PC-9 (cell line): ENCODE measurements around the gene PRKCB. TPM values are rescaled to one million over a fixed set of nuclear protein-coding genes. Genes with fewer than 3 reads are reported as not detected.

Source experiments
- BruUV-seq: library from RNA; stranded (reverse); fragments of 400-500 nt; replicated peaks from 2 replicates; lab custom pipeline; 2021; lab: Mats Ljungman, UMichigan
- CTCF ChIA-PET: fragments of 300-600 bp; sonication (Branson Sonifier 250); formaldehyde crosslinking; loops from one replicate; lab custom pipeline; 2022; ENCODE audit warnings: antibody characterized with exemption; lab: Charles Lee
- POLR2A ChIA-PET: fragments of 300-600 bp; sonication (Branson Sonifier 250); formaldehyde crosslinking; loops from one replicate; lab custom pipeline; 2022; ENCODE audit warnings: antibody characterized with exemption; ENCODE audit not compliant: unreplicated experiment; lab: Charles Lee
- DNase-seq, 2 experiments: peaks; one replicate each; pipeline versions ENCODE4 v3.0.0 to v3.0.0-alpha.2; 2015 to 2022; ENCODE audit warnings: mixed read lengths in 1 of 2
- H2AFZ ChIP-seq: fragments of 200-600 bp; sonication (generic); 2 replicates; pipeline ENCODE4 v1.8.1; 2017; ENCODE audit warnings: antibody characterized with exemption
- H3F3A ChIP-seq: fragments of 200-600 bp; sonication (generic); 2 replicates; pipeline ENCODE4 v1.8.1; 2017; ENCODE audit warnings: antibody characterized with exemption, mild to moderate bottlenecking, low read depth; ENCODE audit not compliant: insufficient read depth
- H3K27ac ChIP-seq: fragments of 200-600 bp; sonication (generic); 2 replicates; pipeline ENCODE4 v1.6.1; 2016; ENCODE audit warnings: mixed run types
- H3K27me3 ChIP-seq: fragments of 200-600 bp; sonication (generic); 2 replicates; pipeline ENCODE4 v1.6.1; 2016; ENCODE audit warnings: low read depth, mixed run types; ENCODE audit not compliant: insufficient read depth
- H3K36me3 ChIP-seq: fragments of 200-600 bp; sonication (generic); 2 replicates; pipeline ENCODE4 v1.6.1; 2016; ENCODE audit warnings: low read depth, mixed run types
- H3K4me1 ChIP-seq: fragments of 200-600 bp; sonication (generic); replicated peaks from 2 replicates; pipeline ENCODE4 v1.6.1; 2016; ENCODE audit warnings: mixed run types; ENCODE audit not compliant: insufficient read depth
- H3K4me2 ChIP-seq: fragments of 200-600 bp; sonication (generic); 2 replicates; pipeline ENCODE4 v1.6.1; 2017; ENCODE audit warnings: mixed run types
- H3K4me3 ChIP-seq: fragments of 200-600 bp; sonication (generic); 2 replicates; pipeline ENCODE4 v1.6.1; 2016; ENCODE audit warnings: mixed run types
- H3K79me2 ChIP-seq: fragments of 200-600 bp; sonication (generic); 2 replicates; pipeline ENCODE4 v1.6.1; 2017; ENCODE audit warnings: low read depth, mixed run types
- H3K9me2 ChIP-seq: fragments of 200-600 bp; sonication (generic); 2 replicates; pipeline ENCODE4 v1.8.1; 2017; ENCODE audit warnings: mild to moderate bottlenecking; ENCODE audit not compliant: insufficient read depth
- H3K9me3 ChIP-seq: fragments of 200-600 bp; sonication (generic); 2 replicates; pipeline ENCODE4 v1.8.1; 2016; ENCODE audit warnings: low read depth; ENCODE audit not compliant: insufficient read depth
- H4K20me1 ChIP-seq: fragments of 200-600 bp; sonication (generic); 2 replicates; pipeline ENCODE4 v1.8.1; 2017; ENCODE audit not compliant: insufficient read depth
- CTCF ChIP-seq: fragments of 200-600 bp; sonication (generic); conservative IDR thresholded peaks from 2 replicates; pipeline ENCODE4 v1.6.1; 2017; ENCODE audit warnings: mixed run types, antibody characterized with exemption, mild to moderate bottlenecking, moderate library complexity
- EZH2 ChIP-seq: fragments of 200-600 bp; sonication (generic); IDR thresholded peaks from 2 replicates; pipeline ENCODE4 v1.8.0; 2017; ENCODE audit warnings: antibody characterized with exemption, low read depth
- intact Hi-C: fragments of 100-400 bp; cut with micrococcal nuclease; formaldehyde crosslinking; loops from one replicate; pipeline ENCODE4 v1.10.0; 2022; ENCODE audit not compliant: unreplicated experiment
- total RNA-seq: library from RNA; stranded (reverse); gene quantifications from 2 replicates; pipeline ENCODE4 v1.2.3, GENCODE V29; 2021

PRKCB gene
- total RNA-seq, 1 experiment from 2014 or later = not detected

DNA sequence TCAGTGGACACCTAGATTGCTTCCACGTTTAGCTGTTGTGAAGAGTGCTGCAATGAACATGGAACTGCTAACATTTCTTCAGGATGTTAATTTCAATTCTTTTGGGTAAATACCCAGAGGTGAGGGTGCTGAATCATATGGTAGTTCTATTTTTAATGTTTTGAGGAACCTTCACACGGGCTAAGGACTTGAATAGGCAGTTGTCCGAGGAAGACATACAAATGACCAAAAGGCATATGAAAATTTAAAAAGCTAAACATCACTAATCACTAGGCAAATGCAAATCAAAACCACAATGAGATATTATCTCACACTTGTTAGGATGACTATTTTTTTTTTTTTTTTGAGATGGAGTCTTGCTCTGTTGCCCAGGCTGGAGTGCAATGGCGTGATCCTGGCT is 173.3 kb downstream of the PRKCB start:
- Histone ChIP-seq H3K9me2 (no peaks in the 10 kb centered on the region), H3K4me2 (no peak overlapping the region), H3K79me2 (no peaks in the 10 kb centered on the region), H3K9me3 (no peaks in the 10 kb centered on the region), H3K4me1 (no peaks in the 10 kb centered on the region), H3K27ac (no peak overlapping the region), H3K36me3 (no peaks in the 10 kb centered on the region), H2AFZ (no peak overlapping the region), H3K27me3 (peaks cover 12% of the 10 kb centered on the region; the same call in 1 of the 2 replicates), H3K4me3 (no peak overlapping the region), H3F3A (no peaks in the 10 kb centered on the region), H4K20me1 (no peaks in the 10 kb centered on the region)
- no TSS peak for BruUV-seq
- no peak for DNase-seq
- ChIA-PET POLR2A (no interaction called here), CTCF (no interaction called here)
- intact Hi-C loops = no loop called here
- TF ChIP-seq CTCF = no peak
- no peak for TF ChIP-seq EZH2

DNA sequence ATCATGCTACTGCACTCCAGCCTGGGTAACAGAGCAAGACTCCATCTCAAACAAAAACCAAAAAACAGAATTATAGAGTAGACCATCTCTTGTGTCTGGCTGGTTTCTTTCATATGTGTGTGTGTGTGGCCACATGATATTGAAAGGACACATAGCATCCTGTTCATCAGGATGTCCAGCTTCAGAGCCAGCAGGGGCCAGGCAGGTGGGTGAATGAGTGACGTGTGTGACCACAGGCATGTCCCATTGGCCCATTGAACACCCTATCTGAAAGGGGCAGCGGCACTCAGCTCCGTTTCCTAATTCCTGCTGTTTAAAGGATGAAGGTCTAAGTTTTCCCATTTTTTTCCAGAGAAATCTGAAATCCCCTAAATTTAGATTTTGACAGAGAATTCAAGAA is 174.2 kb downstream of the PRKCB start:
- Histone ChIP-seq H3K9me3 (no peaks in the 10 kb centered on the region), H3F3A (no peaks in the 10 kb centered on the region), H3K4me3 (no peak overlapping the region), H3K27me3 (peaks cover 12% of the 10 kb centered on the region; the same call in 1 of the 2 replicates), H3K4me1 (no peaks in the 10 kb centered on the region), H3K79me2 (no peaks in the 10 kb centered on the region), H4K20me1 (no peaks in the 10 kb centered on the region), H3K27ac (no peak overlapping the region), H3K36me3 (no peaks in the 10 kb centered on the region), H2AFZ (no peak overlapping the region), H3K9me2 (no peaks in the 10 kb centered on the region), H3K4me2 (no peak overlapping the region)
- no TSS peak for BruUV-seq
- intact Hi-C loops = loop anchor here (1.0 to 5.0 kb wide), 2 partner anchors 208 to 275 kb away; no protein-coding TSS in a partner anchor
- no peak for DNase-seq
- CTCF ChIA-PET = interaction anchor here (0.6 to 0.7 kb wide), 2 partner anchors 331 to 334 kb away, joined by 3 to 4 read pairs; partner anchors contain the start of gene PLK1
- POLR2A ChIA-PET = no interaction called here
- no peak for TF ChIP-seq CTCF
- no peak for TF ChIP-seq EZH2

- Histone ChIP-seq H3K4me2 (no peak overlapping the region), H3K27ac (no peak overlapping the region), H2AFZ (no peak overlapping the region), H3K4me1 (no peaks in the 10 kb centered on the region), H4K20me1 (no peaks in the 10 kb centered on the region), H3K27me3 (peaks cover 17% of the 10 kb centered on the region; the same call in 1 of the 2 replicates), H3K79me2 (no peaks in the 10 kb centered on the region), H3K9me2 (no peaks in the 10 kb centered on the region), H3K9me3 (no peaks in the 10 kb centered on the region), H3K36me3 (no peaks in the 10 kb centered on the region), H3F3A (no peaks in the 10 kb centered on the region), H3K4me3 (no peak overlapping the region)
- no TSS peak for BruUV-seq
- POLR2A ChIA-PET = no interaction called here
- TF ChIP-seq EZH2 (no peak), CTCF (peak; percentile 74)
- intact Hi-C loops = loop anchor here (1.0 to 5.0 kb wide), 2 partner anchors 208 to 275 kb away; no protein-coding TSS in a partner anchor
- peak in 1 of 2 experiments; percentile 38 for DNase-seq
- CTCF ChIA-PET = interaction anchor here (0.6 to 0.7 kb wide), 2 partner anchors 332 to 335 kb away, joined by 3 to 4 read pairs; partner anchors contain the start of gene PLK1
Measured at GRCh38 chr16:24010440-24011089, 174.8 kb downstream of the PRKCB start.
